GM19438 (cell line): ENCODE measurements around the gene OR10K2.
A peak's percentile ranks its signal among the peaks of the same experiment; 100 is the strongest.

ENCODE experiments used
- ATAC-seq: cut with Tn5 transposase; IDR thresholded peaks from one replicate; pipeline ENCODE4 v1.9.1; 2021; ENCODE audit warnings: low read depth; ENCODE audit not compliant: unreplicated experiment

Gene OR10K2

GRCh38 chr1:158371188-158371953 lies 54.7 kb downstream of the OR10K2 start:
- peak; percentile 78 for ATAC-seq
